LNCaP clone FGC (cell line): ENCODE results near the gene SGSH.

ENCODE experiments used
- DNase-seq: peaks from one replicate; pipeline ENCODE4 v3.0.0-alpha.2; 2011; ENCODE audit warnings: low read depth
- H3K4me3 ChIP-seq: 2 replicates; pipeline ENCODE4 v1.5.1; 2011; ENCODE audit warnings: mild to moderate bottlenecking, low read depth, low read length, control low read depth
- CTCF ChIP-seq: IDR thresholded peaks from 2 replicates; pipeline ENCODE4 v1.5.1; 2012; ENCODE audit warnings: mild to moderate bottlenecking; ENCODE audit not compliant: control insufficient read depth, insufficient read depth; ENCODE audit errors: extremely low read depth

The SGSH gene

GRCh38 chr17:80227156-80227555 is 7.0 kb upstream of the SGSH start:
- no peak for DNase-seq
- TF ChIP-seq CTCF: no peak
- no peak overlapping the region for H3K4me3 ChIP-seq

- no peak for TF ChIP-seq CTCF
- no peak overlapping the region for H3K4me3 ChIP-seq
- DNase-seq: no peak
Observed at GRCh38 chr17:80225230-80225629, 5.1 kb upstream of the SGSH start.

GRCh38 chr17:80224683-80225082 is 4.5 kb upstream of the SGSH start:
- DNase-seq: no peak
- H3K4me3 ChIP-seq: no peak overlapping the region
- no peak for TF ChIP-seq CTCF

- no peak overlapping the region for H3K4me3 ChIP-seq
- no peak for DNase-seq
- no peak for TF ChIP-seq CTCF
Observed at GRCh38 chr17:80223838-80224497, 3.8 kb upstream of the SGSH start.

DNA sequence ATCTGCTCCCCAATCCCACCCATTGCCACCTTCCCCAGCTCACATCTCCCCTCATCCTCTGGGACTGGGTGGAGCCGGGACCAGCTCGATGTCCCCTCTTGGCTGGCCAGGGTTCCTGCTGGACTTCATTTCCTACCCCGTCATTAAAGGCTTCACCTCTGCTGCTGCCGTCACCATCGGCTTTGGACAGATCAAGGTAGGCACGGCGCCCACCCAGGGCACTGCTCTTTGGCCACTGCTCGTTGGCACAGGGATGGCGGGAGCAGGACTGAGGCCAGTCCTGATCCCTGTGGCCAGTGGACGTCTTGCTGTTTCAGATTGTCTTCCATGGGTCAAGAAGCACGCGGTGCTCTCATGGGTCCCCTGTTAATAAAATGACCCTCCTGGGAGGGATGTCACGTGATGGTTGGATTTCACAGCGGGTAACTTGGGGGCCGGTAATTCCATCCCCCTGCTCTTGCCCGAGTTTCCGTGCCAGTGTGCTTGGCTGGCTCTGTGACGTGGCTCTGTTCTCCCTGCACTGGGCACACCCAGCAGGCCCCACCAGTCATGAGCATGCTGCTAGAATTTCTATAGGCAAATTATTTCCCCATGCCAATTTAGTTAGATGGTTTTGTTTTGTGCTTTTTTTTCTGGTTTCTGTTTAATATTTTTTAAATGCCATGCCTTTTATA is 3.1 kb upstream of the SGSH start:
- H3K4me3 ChIP-seq: no peak overlapping the region

DNA sequence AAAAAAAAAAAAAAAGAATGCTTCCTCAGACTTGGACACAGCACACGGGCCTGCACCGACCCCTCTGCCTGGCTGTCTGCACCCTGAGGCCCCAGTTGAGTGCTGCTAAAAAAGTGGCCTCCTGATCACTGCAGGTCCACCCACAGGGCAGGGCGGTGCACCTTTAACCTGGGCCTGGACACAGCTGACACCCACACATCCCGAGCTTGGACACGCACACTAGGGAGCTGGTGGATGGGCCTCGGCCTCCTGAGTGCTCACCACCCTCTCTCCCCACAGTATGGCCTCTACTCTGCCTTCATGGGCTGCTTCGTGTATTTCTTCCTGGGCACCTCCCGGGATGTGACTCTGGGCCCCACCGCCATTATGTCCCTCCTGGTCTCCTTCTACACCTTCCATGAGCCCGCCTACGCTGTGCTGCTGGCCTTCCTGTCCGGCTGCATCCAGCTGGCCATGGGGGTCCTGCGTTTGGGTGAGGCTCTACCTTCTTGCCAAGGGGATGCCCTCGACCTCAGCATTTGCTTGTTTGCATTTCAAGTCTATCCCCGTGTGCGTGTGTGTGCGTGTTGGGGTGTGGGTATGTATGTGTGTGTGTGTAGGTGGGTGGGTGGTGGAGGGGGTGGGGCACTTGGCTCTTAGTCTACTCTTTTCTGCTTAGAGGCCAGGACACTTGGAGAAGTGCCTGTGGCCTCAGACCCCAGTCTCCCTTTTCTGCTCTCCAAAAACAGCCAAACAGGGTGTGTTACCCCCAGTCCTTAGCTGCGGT is 2.4 kb upstream of the SGSH start:
- no peak for DNase-seq
- no peak overlapping the region for H3K4me3 ChIP-seq
- no peak for TF ChIP-seq CTCF

More for the DNA sequence above, 3.1 kb upstream of the SGSH start:
- no peak for TF ChIP-seq CTCF
- no peak for DNase-seq
